GM23248 (cell line): Measurements from ENCODE around the gene ZNF860.

Experiments
- EZH2 ChIP-seq: fragments of 200-600 bp; sonication (generic); IDR thresholded peaks from 2 replicates; pipeline ENCODE4 v1.6.1; 2018; ENCODE audit warnings: antibody characterized with exemption, mild to moderate bottlenecking; ENCODE audit not compliant: insufficient read depth, poor library complexity, severe bottlenecking
- EZH2phosphoT487 ChIP-seq: fragments of 200-600 bp; sonication (generic); IDR thresholded peaks from 2 replicates; pipeline ENCODE4 v1.6.1; 2018; ENCODE audit warnings: antibody characterized with exemption, moderate library complexity, mild to moderate bottlenecking, low read depth; ENCODE audit not compliant: insufficient read depth

GRCh38 chr3:31937225-31937624 lies 44.3 kb upstream of the ZNF860 start:
- TF ChIP-seq EZH2 (no peak), EZH2phosphoT487 (no peak)
